HG03039 (cell line): ENCODE results near the gene EYA3.

Source experiments
- ATAC-seq: cut with Tn5 transposase; IDR thresholded peaks from one replicate; pipeline ENCODE4 v1.9.1; 2021; ENCODE audit warnings: mild to moderate bottlenecking, moderate library complexity; ENCODE audit not compliant: unreplicated experiment

EYA3 gene

GRCh38 chr1:27941671-27942540, 146.5 kb downstream of the EYA3 start:
- ATAC-seq = no peak

GRCh38 chr1:27940870-27941560, 147.4 kb downstream of the EYA3 start:
- no peak for ATAC-seq

GRCh38 chr1:27940297-27940696, 148.1 kb downstream of the EYA3 start:
- no peak for ATAC-seq

GRCh38 chr1:27938488-27938887, 149.9 kb downstream of the EYA3 start:
- ATAC-seq = no peak

- no peak for ATAC-seq
Measured at GRCh38 chr1:27937524-27937836, 150.9 kb downstream of the EYA3 start.

GRCh38 chr1:27936370-27936769, 152.0 kb downstream of the EYA3 start:
- ATAC-seq = no peak

GRCh38 chr1:27935721-27936120, 152.7 kb downstream of the EYA3 start:
- no peak for ATAC-seq

GRCh38 chr1:27934818-27935549, 153.4 kb downstream of the EYA3 start, which contains the start of gene SMPDL3B:
Gene SMPDL3B (plus strand): TSS chr1:27935000. CDS start chr1:27935184, 184 bp downstream.
- ATAC-seq = no peak

GRCh38 chr1:27931759-27932158, 156.7 kb downstream of the EYA3 start:
- ATAC-seq = no peak

GRCh38 chr1:27931184-27931583, 157.2 kb downstream of the EYA3 start:
- ATAC-seq = no peak

GRCh38 chr1:27928216-27928954, 160.0 kb downstream of the EYA3 start:
- ATAC-seq = no peak

GRCh38 chr1:27922272-27922671, 166.1 kb downstream of the EYA3 start:
- no peak for ATAC-seq
